ENCODE data around the gene VWA5B1. TPM values are rescaled to one million over a fixed set of nuclear protein-coding genes. Genes with fewer than 3 reads are reported as not detected.

VWA5B1 gene
- total RNA-seq, 1 donor, result not detected

DNA sequence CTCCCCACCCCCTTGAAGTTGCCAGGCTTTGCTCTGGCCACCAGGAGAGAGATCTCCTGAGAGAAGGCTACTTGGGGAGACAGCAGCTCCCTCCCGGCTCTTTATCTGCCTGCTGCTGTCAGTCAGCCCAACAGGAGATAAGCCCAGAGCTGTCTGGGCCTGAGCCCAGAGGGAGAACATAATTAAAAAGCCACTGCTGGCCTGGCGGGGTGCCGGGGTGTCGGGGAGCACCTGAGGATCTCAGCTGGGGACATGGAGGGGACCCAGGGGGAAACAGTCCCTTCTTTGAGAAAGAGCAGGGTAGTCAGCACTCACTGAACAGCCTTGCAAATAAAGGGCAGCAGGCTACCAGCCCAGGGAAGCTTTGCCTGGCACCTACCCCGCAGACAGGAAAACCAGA is 17.9 kb downstream of the VWA5B1 start:
- no peak overlapping the region for H2AFZ ChIP-seq (ENCODE audit: low read length)
- H4K20me1 ChIP-seq (ENCODE audit: insufficient read depth, low read length), result no peaks in the 10 kb centered on the region
- TF ChIP-seq, protein P1, sequence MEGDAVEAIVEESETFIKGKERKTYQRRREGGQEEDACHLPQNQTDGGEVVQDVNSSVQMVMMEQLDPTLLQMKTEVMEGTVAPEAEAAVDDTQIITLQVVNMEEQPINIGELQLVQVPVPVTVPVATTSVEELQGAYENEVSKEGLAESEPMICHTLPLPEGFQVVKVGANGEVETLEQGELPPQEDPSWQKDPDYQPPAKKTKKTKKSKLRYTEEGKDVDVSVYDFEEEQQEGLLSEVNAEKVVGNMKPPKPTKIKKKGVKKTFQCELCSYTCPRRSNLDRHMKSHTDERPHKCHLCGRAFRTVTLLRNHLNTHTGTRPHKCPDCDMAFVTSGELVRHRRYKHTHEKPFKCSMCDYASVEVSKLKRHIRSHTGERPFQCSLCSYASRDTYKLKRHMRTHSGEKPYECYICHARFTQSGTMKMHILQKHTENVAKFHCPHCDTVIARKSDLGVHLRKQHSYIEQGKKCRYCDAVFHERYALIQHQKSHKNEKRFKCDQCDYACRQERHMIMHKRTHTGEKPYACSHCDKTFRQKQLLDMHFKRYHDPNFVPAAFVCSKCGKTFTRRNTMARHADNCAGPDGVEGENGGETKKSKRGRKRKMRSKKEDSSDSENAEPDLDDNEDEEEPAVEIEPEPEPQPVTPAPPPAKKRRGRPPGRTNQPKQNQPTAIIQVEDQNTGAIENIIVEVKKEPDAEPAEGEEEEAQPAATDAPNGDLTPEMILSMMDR (IDR thresholded peaks at IDR 0.05; ENCODE audit: extremely low read depth, low read depth, low read length), result no peak
- peak; percentile 36 for DNase-seq (ENCODE audit: insufficient read length, low spot score, missing footprints)
- H3K4me1 ChIP-seq (ENCODE audit: insufficient read depth, low read length), result no peaks in the 10 kb centered on the region
- no peak overlapping the region for H3K4me2 ChIP-seq (ENCODE audit: insufficient read depth, low read length)
- no peak overlapping the region for H3K4me3 ChIP-seq (ENCODE audit: insufficient read depth, low read length)
- no peaks in the 10 kb centered on the region for H3K79me2 ChIP-seq (ENCODE audit: insufficient read depth, low read length)
- no peaks in the 10 kb centered on the region for H3K9me3 ChIP-seq (ENCODE audit: low read depth, low read length)
- H3K27ac ChIP-seq (ENCODE audit: low read depth, low read length), result no peak overlapping the region
- peaks cover 28% of the 10 kb centered on the region for H3K27me3 ChIP-seq (ENCODE audit: insufficient read depth, low read length)
- no peaks in the 10 kb centered on the region for H3K36me3 ChIP-seq (ENCODE audit: insufficient read depth, low read length)

- TF ChIP-seq, protein P1 (IDR thresholded peaks at IDR 0.05; ENCODE audit: extremely low read depth, low read depth, low read length), result no peak
- Histone ChIP-seq H3K9me3 (ENCODE audit: low read depth, low read length) (no peaks in the 10 kb centered on the region), H3K4me2 (ENCODE audit: insufficient read depth, low read length) (no peak overlapping the region), H3K36me3 (ENCODE audit: insufficient read depth, low read length) (no peaks in the 10 kb centered on the region), H3K79me2 (ENCODE audit: insufficient read depth, low read length) (no peaks in the 10 kb centered on the region), H4K20me1 (ENCODE audit: insufficient read depth, low read length) (no peaks in the 10 kb centered on the region), H3K4me3 (ENCODE audit: insufficient read depth, low read length) (no peak overlapping the region), H3K4me1 (ENCODE audit: insufficient read depth, low read length) (no peaks in the 10 kb centered on the region), H2AFZ (ENCODE audit: low read length) (no peak overlapping the region), H3K27me3 (ENCODE audit: insufficient read depth, low read length) (peaks cover 17% of the 10 kb centered on the region), H3K27ac (ENCODE audit: low read depth, low read length) (no peak overlapping the region)
- peak; percentile 48 for DNase-seq (ENCODE audit: insufficient read length, low spot score, missing footprints)
Measured at GRCh38 chr1:20311289-20311688, 20.6 kb downstream of the VWA5B1 start.

DNA sequence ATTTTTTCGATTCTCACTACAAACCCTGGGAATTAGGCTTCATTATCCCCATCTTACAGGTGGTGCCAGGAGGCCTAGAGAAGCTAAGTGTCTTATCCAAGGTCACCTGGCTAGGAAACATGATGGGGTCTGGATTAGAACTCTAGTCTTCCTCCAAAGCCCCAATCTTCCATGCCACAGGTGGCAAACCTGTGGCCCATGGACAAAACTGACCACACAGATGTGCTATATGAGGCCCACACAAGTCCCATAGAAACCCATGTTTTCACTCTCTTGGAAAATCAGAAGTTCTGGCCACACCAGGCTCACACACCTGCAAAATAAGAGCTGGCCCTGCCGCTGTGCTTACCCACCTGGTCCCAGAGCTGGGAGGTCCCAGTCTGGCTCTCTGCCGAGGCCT is 21.6 kb downstream of the VWA5B1 start:
- H3K27me3 ChIP-seq (ENCODE audit: insufficient read depth, low read length), result peaks cover 17% of the 10 kb centered on the region

GRCh38 chr1:20312818-20313217 is 22.1 kb downstream of the VWA5B1 start:
- Histone ChIP-seq H3K9me3 (ENCODE audit: low read depth, low read length) (no peaks in the 10 kb centered on the region), H3K79me2 (ENCODE audit: insufficient read depth, low read length) (no peaks in the 10 kb centered on the region), H3K36me3 (ENCODE audit: insufficient read depth, low read length) (no peaks in the 10 kb centered on the region), H3K4me1 (ENCODE audit: insufficient read depth, low read length) (no peaks in the 10 kb centered on the region), H3K27me3 (ENCODE audit: insufficient read depth, low read length) (peaks cover 15% of the 10 kb centered on the region), H3K27ac (ENCODE audit: low read depth, low read length) (no peak overlapping the region), H3K4me2 (ENCODE audit: insufficient read depth, low read length) (no peak overlapping the region), H3K4me3 (ENCODE audit: insufficient read depth, low read length) (no peak overlapping the region), H2AFZ (ENCODE audit: low read length) (no peak overlapping the region), H4K20me1 (ENCODE audit: insufficient read depth, low read length) (no peaks in the 10 kb centered on the region)
- TF ChIP-seq, protein P1 (IDR thresholded peaks at IDR 0.05; ENCODE audit: extremely low read depth, low read depth, low read length), result no peak
- peak; percentile 64 for DNase-seq (ENCODE audit: insufficient read length, low spot score, missing footprints)

More for the DNA sequence above, 21.6 kb downstream of the VWA5B1 start:
- no peak for DNase-seq (ENCODE audit: insufficient read length, low spot score, missing footprints)
- TF ChIP-seq, protein P1 (IDR thresholded peaks at IDR 0.05; ENCODE audit: extremely low read depth, low read depth, low read length), result no peak
- H3K4me1 ChIP-seq (ENCODE audit: insufficient read depth, low read length), result no peaks in the 10 kb centered on the region
- H3K4me2 ChIP-seq (ENCODE audit: insufficient read depth, low read length), result no peak overlapping the region
- no peaks in the 10 kb centered on the region for H3K36me3 ChIP-seq (ENCODE audit: insufficient read depth, low read length)
- H3K4me3 ChIP-seq (ENCODE audit: insufficient read depth, low read length), result no peak overlapping the region
- no peak overlapping the region for H3K27ac ChIP-seq (ENCODE audit: low read depth, low read length)
- H3K9me3 ChIP-seq (ENCODE audit: low read depth, low read length), result no peaks in the 10 kb centered on the region
- H4K20me1 ChIP-seq (ENCODE audit: insufficient read depth, low read length), result no peaks in the 10 kb centered on the region
- H2AFZ ChIP-seq (ENCODE audit: low read length), result no peak overlapping the region
- no peaks in the 10 kb centered on the region for H3K79me2 ChIP-seq (ENCODE audit: insufficient read depth, low read length)

Data from osteoblast (primary cell).